GM19395 (cell line): ENCODE data around the gene PHF3.
A peak's percentile ranks its signal among the peaks of the same experiment; 100 is the strongest.

Experiments used
- ATAC-seq: cut with Tn5 transposase; IDR thresholded peaks from one replicate; pipeline ENCODE4 v1.9.1; 2021; ENCODE audit warnings: mild to moderate bottlenecking, moderate library complexity; ENCODE audit not compliant: unreplicated experiment

PHF3 gene

DNA sequence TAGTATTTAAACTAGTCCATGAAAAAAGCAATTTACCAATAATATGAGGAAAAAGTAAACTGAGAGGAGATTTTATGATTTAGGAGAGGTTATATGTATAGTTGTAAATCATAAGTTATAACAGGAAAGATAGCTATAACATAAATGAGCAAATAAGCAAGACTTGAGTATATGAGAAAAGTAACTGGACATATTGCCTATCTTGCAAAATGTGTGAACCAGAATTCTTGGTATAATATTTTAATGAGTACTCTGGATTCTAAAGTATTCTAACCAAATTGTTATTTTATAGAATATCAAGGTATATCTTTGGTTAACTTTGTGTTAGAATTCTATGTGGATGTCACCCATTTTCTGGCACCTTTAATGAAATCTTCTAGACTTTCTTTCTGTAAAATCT is 124.6 kb downstream of the PHF3 start:
- ATAC-seq, result no peak

DNA sequence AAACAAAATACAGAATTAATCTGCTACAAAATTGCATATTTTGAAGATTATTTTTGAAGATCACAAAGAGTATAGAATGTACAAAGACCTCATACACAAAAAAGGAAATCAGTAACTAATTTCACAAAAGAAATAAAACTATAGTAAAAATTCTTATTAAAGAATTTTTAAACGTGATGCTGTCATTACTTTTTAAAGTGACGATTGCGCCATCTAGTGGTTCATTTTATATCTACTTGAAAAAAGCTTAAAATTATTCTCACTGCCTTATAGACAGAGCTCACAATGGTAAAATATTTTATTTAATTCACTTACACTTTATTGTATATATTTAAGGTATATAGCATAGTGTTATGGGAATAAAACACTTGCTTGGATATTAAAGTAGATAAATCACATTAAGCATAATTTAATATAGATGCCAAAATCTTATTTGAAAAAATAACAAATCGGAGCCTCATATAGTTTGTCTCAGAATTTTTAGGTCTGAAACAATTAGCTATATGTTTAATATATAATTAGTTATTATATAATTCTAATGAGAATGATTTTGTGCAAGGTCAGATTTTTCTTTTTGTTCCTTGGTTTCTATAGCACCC is 128.8 kb downstream of the PHF3 start:
- peak; percentile 70 for ATAC-seq
